GM12892 (cell line): ENCODE measurements around the gene PTHLH. TPM values are rescaled to one million over a fixed set of nuclear protein-coding genes. Genes with fewer than 3 reads are reported as not detected.

Source experiments
- DNase-seq: peaks from one replicate; pipeline ENCODE4 v3.0.0; 2011; ENCODE audit not compliant: insufficient read length
- FAIRE-seq: peaks from 2 replicates; lab custom pipeline; 2011; peaks lifted over from hg19 to GRCh38; lab: Jason Lieb, UNC
- POLR2A ChIP-seq: IDR thresholded peaks from 2 replicates; pipeline ENCODE4 v1.6.1; 2011; ENCODE audit warnings: low read depth, low read length, control low read depth
- POLR2AphosphoS5 ChIP-seq: IDR thresholded peaks from 2 replicates; pipeline ENCODE4 v1.6.1; 2011; ENCODE audit warnings: low read depth, low read length, control low read depth
- TAF1 ChIP-seq: IDR thresholded peaks from 2 replicates; pipeline ENCODE4 v1.6.1; 2011; ENCODE audit warnings: low read depth, mild to moderate bottlenecking, control low read depth, low read length, borderline replicate concordance
- polyA plus RNA-seq: library from polyadenylated mRNA; unstranded; fragments of >200 nt; gene quantifications from one replicate; pipeline ENCODE4 v1.2.1, GENCODE V29; 2012; ENCODE audit warnings: missing spikeins, inconsistent platforms; ENCODE audit not compliant: missing spikeins

Gene PTHLH
- not detected for polyA plus RNA-seq

- DNase-seq (no peak), FAIRE-seq (no peak)
- TF ChIP-seq TAF1, result no peak
- no peak for TF ChIP-seq POLR2A
- TF ChIP-seq POLR2AphosphoS5, result no peak
These were observed at the start of gene PTHLH for GRCh38 chr12:27972721-27973120. TSS of gene PTHLH (minus strand) at chr12:27972733. CDS start at chr12:27969494, 3,239 bp downstream.

- FAIRE-seq (no peak), DNase-seq (no peak)
- TF ChIP-seq POLR2AphosphoS5 (no peak), POLR2A (no peak), TAF1 (no peak)
These were observed 49.2 kb upstream of the PTHLH start for GRCh38 chr12:28021704-28022103.

GRCh38 chr12:28017873-28018255 lies 45.3 kb upstream of the PTHLH start:
- no peak for DNase-seq
- TF ChIP-seq POLR2AphosphoS5, result no peak
- no peak for TF ChIP-seq POLR2A
- TF ChIP-seq TAF1, result no peak
- no peak for FAIRE-seq

- DNase-seq, result no peak
- FAIRE-seq, result no peak
- TF ChIP-seq POLR2AphosphoS5, result no peak
These were observed 44.8 kb upstream of the PTHLH start for GRCh38 chr12:28017126-28017872.

GRCh38 chr12:28015165-28015564 lies 42.6 kb upstream of the PTHLH start:
- TF ChIP-seq POLR2AphosphoS5 (no peak), POLR2A (no peak), TAF1 (no peak)
- no peak for DNase-seq
- FAIRE-seq, result no peak

- DNase-seq (no peak), FAIRE-seq (no peak)
- TF ChIP-seq POLR2AphosphoS5, result no peak
- no peak for TF ChIP-seq POLR2A
- no peak for TF ChIP-seq TAF1
These were observed 41.7 kb upstream of the PTHLH start for GRCh38 chr12:28014196-28014595.

GRCh38 chr12:28012333-28012918 lies 39.9 kb upstream of the PTHLH start:
- TF ChIP-seq TAF1 (no peak), POLR2AphosphoS5 (no peak), POLR2A (no peak)
- FAIRE-seq (no peak), DNase-seq (no peak)

- FAIRE-seq (no peak), DNase-seq (no peak)
- no peak for TF ChIP-seq POLR2AphosphoS5
- TF ChIP-seq TAF1, result no peak
- no peak for TF ChIP-seq POLR2A
These were observed 37.5 kb upstream of the PTHLH start for GRCh38 chr12:28010036-28010435.

- DNase-seq (no peak), FAIRE-seq (no peak)
- TF ChIP-seq POLR2AphosphoS5 (no peak), POLR2A (no peak), TAF1 (no peak)
These were observed 27.4 kb upstream of the PTHLH start for GRCh38 chr12:27999970-28000369.

- TF ChIP-seq POLR2AphosphoS5 (no peak), POLR2A (no peak), TAF1 (no peak)
- FAIRE-seq, result no peak
- DNase-seq, result no peak
These were observed 27.0 kb upstream of the PTHLH start for GRCh38 chr12:27999521-27999920.

GRCh38 chr12:27998658-27999057 lies 26.1 kb upstream of the PTHLH start:
- no peak for TF ChIP-seq POLR2AphosphoS5
- FAIRE-seq (no peak), DNase-seq (no peak)

- no peak for DNase-seq
- no peak for FAIRE-seq
These were observed 25.6 kb upstream of the PTHLH start for GRCh38 chr12:27998170-27998569.

More at GRCh38 chr12:27998170-27998569, 25.6 kb upstream of the PTHLH start:
- TF ChIP-seq TAF1 (no peak), POLR2A (no peak), POLR2AphosphoS5 (no peak)
